ENCODE results near the gene TAOK1.
"Not testable (repeated sequence)": the region's sequence is repeated elsewhere in the genome, so short reads cannot be mapped to it uniquely, and the experiment has no call there.

TAOK1 gene

DNA sequence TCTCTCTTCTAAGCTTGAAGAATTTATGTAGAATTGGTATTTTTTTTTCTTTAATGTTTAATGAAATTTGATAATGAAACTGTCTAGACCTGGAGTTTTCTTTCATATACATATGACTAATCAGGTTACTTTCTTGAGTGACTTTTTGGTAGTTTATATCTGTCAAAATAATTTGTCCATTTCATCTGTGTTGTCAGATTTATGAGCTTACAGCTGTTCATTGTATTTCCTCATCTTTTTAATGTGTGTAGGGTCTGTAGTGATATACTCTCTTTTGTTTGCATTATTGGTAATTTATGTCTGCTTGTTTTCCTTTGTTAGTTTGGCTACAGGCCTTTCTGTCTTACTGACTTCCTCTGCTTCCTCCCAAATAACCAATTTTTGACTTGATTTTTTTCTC is 55.7 kb downstream of the TAOK1 start:
- no peak for DNase-seq

DNA sequence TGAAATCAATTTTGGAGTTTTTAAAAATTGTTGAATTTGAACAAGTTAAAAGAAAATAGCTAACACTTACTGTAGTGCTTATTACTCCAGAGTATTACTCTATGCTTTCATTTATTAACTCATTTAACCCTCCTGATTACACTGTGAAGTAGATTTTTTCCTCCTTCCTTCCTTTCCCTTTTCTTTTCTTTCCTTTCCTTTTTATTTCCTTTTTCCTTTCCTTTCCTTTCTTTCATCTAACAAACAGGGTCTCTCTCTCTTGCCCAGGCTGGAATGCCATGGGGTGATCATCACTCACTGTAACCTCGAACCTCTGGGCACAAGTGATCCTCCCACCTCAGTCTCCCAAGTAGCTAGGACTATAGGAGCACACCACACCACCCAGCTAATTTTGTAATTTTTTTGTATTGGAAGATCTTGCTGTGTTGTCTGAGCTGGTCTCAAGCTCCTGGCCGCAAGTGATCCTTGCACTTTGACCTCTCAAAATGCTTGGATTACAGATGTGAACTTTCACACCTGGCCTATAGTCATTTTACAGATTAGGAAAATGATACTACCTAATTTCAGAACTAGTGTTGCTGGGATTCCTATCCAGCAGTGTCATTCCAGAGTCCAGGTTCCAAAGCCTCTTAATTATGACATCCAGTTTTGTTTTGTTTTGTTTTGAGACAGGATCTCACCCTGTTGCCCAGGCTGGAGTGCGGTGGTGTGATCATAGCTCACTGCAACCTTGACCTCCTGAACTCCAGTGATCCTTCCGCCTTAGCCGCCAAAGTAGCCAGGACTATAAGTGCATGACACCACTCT is 59.9 kb downstream of the TAOK1 start:
- DNase-seq: no peak

- DNase-seq: no peak
Observed at GRCh38 chr17:29451121-29451742, 61.1 kb downstream of the TAOK1 start.

DNA sequence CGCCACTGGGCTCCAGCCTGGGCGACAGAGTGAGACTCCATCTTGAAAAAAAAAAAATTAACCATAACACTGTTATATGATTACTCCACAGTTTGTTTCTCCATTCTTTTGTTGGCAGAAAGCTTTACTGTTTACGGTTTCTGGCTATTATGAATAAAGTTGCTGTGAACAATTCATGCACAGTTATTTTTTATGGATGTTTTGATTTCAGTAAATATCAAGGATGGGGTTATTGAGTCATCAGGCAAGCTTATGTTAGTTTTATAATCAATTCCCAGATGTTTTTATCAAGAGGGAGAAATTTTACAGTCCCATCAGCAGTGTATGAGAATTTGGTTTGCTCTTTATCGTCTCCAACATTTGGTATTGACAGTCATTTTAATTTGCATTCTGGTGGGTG is 67.9 kb downstream of the TAOK1 start:
- DNase-seq: no peak

DNA sequence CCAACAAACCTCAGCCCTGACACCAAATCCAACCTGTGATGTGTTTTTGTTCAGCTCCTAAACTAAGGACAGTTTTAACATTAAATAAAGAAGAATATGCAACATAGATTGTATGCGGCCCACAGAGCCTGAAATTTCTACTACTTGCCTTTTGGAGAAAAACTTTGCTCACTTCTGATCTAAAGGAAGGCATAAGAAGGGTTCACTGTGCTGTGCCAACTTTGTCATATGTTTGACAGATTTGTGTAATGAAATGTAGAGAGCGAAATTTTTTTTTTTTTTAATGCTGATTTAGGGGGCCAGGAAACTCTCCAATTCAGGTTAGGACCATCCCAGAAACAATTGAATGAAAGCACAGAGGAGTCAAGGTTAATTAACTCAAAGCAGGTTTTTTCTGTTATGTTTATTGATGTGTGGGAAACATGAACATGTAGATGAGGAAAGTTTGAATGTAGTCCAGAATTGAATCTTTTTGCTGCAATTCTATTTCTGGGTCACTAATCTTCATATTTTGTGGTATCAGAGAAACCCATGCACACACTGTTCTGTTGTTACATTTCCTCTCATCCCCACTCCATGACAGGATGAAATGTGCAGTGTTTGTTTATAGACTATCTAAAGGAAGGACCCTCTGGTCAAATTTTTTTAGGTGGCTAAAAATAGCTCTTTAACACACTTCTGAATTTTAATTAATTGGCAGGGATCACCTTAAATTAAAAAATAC is 71.5 kb downstream of the TAOK1 start:
- no peak for DNase-seq

- DNase-seq: peak in 3 of 4 experiments; percentile 5 to 42 (median 29)
Observed at GRCh38 chr17:29469276-29469675, 79.1 kb downstream of the TAOK1 start.

- not testable (repeated sequence) for DNase-seq
Observed at GRCh38 chr17:29473437-29473836, 83.3 kb downstream of the TAOK1 start.

DNA sequence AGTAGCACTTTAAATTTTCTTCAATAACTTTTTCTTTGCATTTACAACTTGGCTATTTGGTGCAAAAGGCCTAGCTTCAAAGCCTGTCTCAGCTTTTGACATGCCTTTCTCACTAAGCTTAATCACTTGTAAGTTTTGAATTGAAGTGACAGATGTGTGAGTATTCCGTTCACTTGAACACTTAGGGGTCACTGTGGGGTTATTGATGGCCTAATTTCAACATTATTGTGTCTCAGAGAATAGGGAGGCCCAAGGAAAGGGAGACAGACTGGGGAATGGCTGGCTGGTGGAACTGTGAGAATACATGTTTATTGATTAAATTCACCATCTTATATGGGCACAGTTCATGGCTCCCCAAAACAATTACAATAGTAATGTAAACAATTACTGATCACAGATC is 84.1 kb downstream of the TAOK1 start:
- no peak for DNase-seq

DNA sequence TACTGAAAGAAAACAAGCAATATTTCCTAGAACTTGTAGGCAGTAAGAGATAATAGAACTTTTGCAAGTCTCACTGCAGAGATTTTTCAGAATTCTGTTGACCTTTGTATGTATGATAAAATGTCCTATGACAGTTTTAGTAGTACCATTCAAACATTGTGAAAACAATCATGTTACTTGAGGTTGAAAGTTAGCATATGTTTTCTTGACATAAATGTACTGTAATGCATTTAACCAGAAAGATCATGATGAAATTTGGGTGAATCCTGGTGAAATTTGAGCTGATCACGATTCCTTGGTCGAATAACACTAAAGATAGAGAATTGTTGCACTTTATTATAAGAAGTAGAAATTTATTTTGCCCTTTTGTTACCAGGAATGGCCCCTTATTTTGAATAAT is 85.7 kb downstream of the TAOK1 start:
- no peak for DNase-seq

- not testable (repeated sequence) for DNase-seq
Observed at GRCh38 chr17:29480249-29480928, 90.2 kb downstream of the TAOK1 start.

DNA sequence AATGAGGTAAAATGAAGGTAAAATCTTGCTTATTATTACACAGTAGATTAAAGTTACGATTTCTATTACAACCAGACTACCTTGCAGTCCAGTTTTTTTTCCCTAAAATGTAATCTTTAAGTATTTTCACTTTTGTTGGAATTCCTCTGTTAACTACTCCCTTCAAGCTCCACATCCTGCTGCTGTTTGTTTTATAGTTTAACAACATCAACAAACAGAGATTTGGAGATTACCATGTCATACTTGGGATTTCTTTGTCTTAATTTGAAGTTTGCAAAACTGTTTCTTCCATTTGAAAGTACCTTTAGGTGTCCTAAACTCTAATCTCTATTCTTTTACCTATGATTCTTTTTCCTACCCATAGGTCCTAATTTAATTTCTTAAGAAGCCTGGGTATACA is 93.3 kb downstream of the TAOK1 start:
- DNase-seq: no peak

GRCh38 chr17:29495011-29495410 is 104.8 kb downstream of the TAOK1 start:
- no peak for DNase-seq

DNA sequence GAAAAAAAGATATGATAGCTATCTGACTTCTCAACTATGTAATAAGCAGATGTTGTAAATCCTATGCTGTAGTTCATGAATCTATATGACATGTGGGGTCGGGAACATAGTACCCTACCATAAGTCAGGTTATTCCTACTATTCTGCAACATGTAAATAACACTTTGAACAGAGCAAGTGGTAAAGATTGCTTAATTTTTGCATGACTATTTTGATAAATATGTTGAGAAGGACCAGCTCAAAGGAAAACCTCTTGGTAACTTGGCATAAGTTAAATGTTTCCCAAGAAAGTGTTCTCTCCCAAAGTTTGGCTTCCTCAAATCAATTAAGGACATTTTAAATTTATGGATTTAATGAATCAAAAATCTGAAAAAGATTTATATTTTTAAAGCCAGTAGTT is 114.5 kb downstream of the TAOK1 start:
- DNase-seq: no peak

DNA sequence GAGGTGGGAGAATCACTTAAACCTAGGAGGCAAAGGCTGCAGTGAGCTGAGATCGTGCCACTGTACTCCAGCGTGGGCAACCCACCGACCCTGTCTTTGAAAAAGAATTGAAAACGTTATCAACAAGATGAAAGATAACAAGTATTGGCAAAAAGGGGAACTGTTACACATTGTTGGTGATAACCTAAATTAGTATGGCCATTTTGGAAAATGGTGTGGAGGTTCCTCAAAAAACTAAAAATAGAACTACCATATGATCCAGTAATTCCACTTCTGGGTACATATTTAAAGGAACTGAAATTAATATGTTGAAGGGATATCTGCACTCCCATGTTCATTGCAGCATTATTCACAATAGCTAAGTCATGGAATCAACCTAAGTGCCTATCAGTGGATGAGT is 115.7 kb downstream of the TAOK1 start:
- DNase-seq: peak; percentile 3 to 74 (median 47)

DNA sequence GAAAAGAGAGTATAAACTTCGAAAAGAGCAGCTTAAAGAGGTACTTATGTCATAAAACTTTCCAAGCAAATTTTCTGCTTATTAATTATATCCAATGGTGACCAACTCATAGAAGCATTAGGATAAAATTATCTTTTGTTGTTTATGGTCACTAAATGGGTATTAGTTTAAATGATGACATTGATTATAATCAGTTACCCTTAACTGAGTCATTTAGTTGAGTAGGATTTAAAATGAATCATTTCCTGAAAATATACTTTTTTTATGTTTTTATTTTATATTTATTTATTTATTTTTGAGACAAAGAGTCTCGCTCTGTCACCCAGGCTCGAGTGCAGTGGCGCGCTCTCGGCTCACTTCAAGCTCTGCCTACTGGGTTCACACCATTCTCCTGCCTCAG is 120.8 kb downstream of the TAOK1 start:
- DNase-seq: no peak

- DNase-seq: no peak
Observed at GRCh38 chr17:29514792-29515191, 124.6 kb downstream of the TAOK1 start.

DNA sequence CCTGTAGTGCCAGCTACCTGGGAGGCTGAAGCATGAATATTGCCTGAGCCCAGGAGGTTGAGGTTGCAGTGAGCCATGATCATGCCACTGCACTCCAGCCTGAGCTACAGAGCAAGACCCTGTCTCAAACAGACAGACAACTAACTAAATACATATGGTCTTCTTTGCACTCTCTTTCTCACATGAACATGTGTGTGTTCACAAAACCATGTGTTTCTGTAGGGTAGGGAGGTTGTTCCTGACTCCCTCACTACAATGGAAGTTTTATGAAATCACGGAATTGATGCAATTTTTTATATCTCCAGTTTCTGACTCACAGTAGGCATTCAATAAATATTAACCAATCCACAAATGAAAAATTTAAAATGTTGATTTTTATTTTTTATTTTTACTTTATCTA is 128.2 kb downstream of the TAOK1 start:
- DNase-seq: no peak

DNA sequence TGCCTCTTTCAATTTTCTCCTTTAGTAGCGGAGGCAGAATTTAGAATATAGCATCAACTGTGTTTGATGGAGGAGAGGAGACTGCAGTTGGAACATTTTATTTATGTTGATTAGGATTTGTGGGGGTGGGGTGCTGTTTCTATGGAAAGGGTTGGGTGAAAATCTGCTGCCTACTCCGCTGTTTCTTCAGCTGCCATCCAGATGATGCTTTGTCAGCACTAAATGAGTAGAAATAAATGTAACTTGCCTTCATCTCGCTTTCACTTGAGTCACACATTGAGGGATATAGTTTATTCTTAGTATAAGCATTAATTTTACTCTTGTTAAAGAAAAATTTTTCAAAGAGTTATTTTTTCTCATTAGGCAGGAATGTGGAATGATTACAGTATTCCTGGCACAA is 134.5 kb downstream of the TAOK1 start:
- DNase-seq: no peak

DNA sequence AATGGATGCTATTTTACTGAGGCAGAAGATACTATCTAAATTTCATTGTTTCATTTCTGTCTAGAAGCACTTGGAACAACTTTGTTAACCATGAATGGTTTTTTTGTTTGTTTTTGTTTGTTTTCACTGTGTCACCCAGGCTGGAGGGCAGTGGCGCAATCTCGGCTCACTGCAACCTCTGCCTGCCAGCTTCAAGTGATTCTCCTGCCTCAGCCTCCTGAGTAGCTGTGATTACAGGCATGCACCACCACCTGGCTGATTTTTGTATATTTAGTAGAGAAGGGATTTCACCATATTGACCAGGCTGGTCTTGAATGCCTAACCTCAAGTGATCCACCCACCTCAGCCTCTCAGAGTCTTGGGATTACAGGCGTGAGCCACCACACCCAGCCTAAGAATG is 136.2 kb downstream of the TAOK1 start:
- DNase-seq: no peak

DNA sequence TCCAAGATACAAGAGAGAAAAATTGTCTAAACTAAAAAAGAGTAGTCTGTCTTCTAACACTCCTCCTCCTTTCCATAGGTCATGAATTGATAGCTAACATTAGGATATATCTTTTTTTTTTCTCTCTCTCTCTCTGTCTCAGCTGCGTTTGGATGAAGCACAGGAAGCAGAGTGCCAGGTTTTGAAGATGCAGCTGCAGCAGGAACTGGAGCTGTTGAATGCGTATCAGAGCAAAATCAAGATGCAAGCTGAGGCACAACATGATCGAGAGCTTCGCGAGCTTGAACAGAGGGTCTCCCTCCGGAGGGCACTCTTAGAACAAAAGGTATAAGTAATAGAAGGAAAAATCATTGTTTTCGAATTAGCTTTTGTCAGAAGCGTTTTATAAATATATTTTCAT is 143.8 kb downstream of the TAOK1 start:
- DNase-seq: no peak

DNA sequence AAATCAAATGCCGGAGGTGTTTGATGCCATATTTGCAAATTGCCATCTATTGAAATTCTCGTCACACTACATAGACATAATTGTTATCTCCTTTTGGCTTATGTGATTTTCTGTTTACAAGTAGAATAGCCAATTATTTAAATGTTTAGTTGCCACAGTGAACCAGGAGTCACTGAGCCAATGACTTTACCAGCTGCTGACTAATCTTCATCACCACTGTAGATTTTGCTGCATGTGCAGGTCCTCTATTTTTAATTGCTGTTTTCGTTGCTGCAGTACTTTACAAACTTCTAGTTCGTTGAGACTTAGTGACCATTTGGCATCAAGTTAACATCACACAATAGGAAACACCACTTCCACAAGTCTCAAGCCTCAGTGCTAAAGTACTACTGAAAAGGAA is 153.9 kb downstream of the TAOK1 start:
- no peak for DNase-seq

DNA sequence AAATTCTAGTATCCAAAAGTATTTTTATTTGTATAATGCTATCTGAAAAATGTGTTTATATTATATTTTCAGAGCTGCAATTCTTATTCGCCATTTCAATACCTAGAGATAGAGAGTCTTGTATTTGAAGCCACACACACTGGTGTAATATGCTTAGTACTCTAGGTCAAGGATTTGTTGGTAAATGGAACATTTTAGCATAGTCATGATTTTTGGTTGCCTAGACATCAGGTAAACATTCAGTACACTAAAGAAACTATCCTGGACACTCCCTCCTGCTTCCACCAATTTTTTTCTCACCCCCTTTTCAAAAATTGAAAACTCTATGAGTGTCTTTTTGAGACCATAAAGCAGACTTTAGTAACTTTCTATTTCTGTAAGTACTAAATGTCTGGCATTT is 155.9 kb downstream of the TAOK1 start:
- no peak for DNase-seq

GRCh38 chr17:29546830-29547229 is 156.7 kb downstream of the TAOK1 start:
- no peak for DNase-seq
